OCI-LY1 (cell line): Measurements from ENCODE around the gene IGFBP5.

Source experiments
- EZH2 ChIP-seq: fragments of 200-600 bp; sonication (generic), shearing (Covaris generic); IDR thresholded peaks from 2 replicates; pipeline ENCODE4 v1.8.0; 2017; ENCODE audit warnings: borderline replicate concordance, mixed run types, mild to moderate bottlenecking, antibody characterized with exemption, low read length, moderate library complexity, mixed read lengths
- TF ChIP-seq, protein P1 (sequence below): fragments of 200-600 bp; sonication (generic), shearing (Covaris generic); IDR thresholded peaks from 2 replicates; pipeline ENCODE4 v1.5.1; 2017; ENCODE audit warnings: mild to moderate bottlenecking, antibody characterized with exemption, low read length, moderate library complexity, mixed read lengths

DNA sequence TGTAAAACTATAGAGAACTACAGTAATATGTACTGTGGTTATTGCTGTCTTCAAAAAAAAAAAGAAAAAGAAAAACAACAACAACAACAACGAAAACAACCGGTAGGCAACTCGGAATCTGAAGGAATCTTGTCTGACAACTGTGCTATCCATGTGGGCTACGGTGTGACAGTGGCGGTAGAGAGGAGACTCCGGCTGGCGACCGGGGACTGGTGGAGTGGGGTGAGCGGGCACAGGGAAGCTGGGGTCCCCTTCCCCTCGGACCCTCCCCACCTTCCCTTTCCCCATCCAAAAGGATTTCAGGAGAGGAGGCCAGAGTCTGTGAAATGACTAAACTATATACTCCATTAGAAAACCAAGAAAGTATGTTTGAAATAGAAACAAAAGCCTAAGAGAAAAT, 22.9 kb downstream of the IGFBP5 start:
- TF ChIP-seq, protein P1, sequence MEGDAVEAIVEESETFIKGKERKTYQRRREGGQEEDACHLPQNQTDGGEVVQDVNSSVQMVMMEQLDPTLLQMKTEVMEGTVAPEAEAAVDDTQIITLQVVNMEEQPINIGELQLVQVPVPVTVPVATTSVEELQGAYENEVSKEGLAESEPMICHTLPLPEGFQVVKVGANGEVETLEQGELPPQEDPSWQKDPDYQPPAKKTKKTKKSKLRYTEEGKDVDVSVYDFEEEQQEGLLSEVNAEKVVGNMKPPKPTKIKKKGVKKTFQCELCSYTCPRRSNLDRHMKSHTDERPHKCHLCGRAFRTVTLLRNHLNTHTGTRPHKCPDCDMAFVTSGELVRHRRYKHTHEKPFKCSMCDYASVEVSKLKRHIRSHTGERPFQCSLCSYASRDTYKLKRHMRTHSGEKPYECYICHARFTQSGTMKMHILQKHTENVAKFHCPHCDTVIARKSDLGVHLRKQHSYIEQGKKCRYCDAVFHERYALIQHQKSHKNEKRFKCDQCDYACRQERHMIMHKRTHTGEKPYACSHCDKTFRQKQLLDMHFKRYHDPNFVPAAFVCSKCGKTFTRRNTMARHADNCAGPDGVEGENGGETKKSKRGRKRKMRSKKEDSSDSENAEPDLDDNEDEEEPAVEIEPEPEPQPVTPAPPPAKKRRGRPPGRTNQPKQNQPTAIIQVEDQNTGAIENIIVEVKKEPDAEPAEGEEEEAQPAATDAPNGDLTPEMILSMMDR = no peak
- TF ChIP-seq EZH2 = no peak
